ENCODE data around the gene CHN1.

The CHN1 gene

GRCh38 chr2:174873471-174873870 is 131.7 kb downstream of the CHN1 start:
- TF ChIP-seq CTCF (IDR thresholded peaks at IDR 0.05) = no peak
- TF ChIP-seq ZFX (IDR thresholded peaks at IDR 0.05; ENCODE audit: borderline replicate concordance) = no peak
- no peak overlapping the region for H3K27ac ChIP-seq

- no peak overlapping the region for H3K27ac ChIP-seq
- no peak for TF ChIP-seq ZFX (IDR thresholded peaks at IDR 0.05; ENCODE audit: borderline replicate concordance)
- TF ChIP-seq CTCF (IDR thresholded peaks at IDR 0.05) = no peak
Measured at GRCh38 chr2:174870787-174871186, 134.4 kb downstream of the CHN1 start.

GRCh38 chr2:174868878-174869277 is 136.3 kb downstream of the CHN1 start:
- no peak overlapping the region for H3K27ac ChIP-seq
- TF ChIP-seq CTCF (IDR thresholded peaks at IDR 0.05) = no peak
- no peak for TF ChIP-seq ZFX (IDR thresholded peaks at IDR 0.05; ENCODE audit: borderline replicate concordance)

- no peak overlapping the region for H3K27ac ChIP-seq
- TF ChIP-seq CTCF (IDR thresholded peaks at IDR 0.05) = no peak
- no peak for TF ChIP-seq ZFX (IDR thresholded peaks at IDR 0.05; ENCODE audit: borderline replicate concordance)
Measured at GRCh38 chr2:174866421-174866820, 138.8 kb downstream of the CHN1 start.

GRCh38 chr2:174863183-174863582 is 142.0 kb downstream of the CHN1 start:
- TF ChIP-seq CTCF (IDR thresholded peaks at IDR 0.05) (no peak), ZFX (IDR thresholded peaks at IDR 0.05; ENCODE audit: borderline replicate concordance) (no peak)
- no peak overlapping the region for H3K27ac ChIP-seq

GRCh38 chr2:174859563-174860169 is 145.5 kb downstream of the CHN1 start:
- H3K27ac ChIP-seq = no peak overlapping the region
- no peak for TF ChIP-seq ZFX (IDR thresholded peaks at IDR 0.05; ENCODE audit: borderline replicate concordance)
- TF ChIP-seq CTCF (IDR thresholded peaks at IDR 0.05) = no peak

- H3K27ac ChIP-seq = no peak overlapping the region
- no peak for TF ChIP-seq CTCF (IDR thresholded peaks at IDR 0.05)
- no peak for TF ChIP-seq ZFX (IDR thresholded peaks at IDR 0.05; ENCODE audit: borderline replicate concordance)
Measured at GRCh38 chr2:174858745-174859144, 146.4 kb downstream of the CHN1 start.

Measured in 22Rv1 (cell line).